IMR-90 (cell line): ENCODE results near the gene PITPNC1. TPM values are rescaled to one million over a fixed set of nuclear protein-coding genes. Genes with fewer than 3 reads are reported as not detected.

Source experiments
- ATAC-seq: fragments of 200-7000 bp; cut with Tn5 transposase; 2 replicates; pipeline ENCODE4 v1.9.1; 2020; ENCODE audit warnings: low read depth, mild to moderate bottlenecking, moderate library complexity
- BruUV-seq: library from RNA; stranded (reverse); fragments of 400-500 nt; replicated peaks from 2 replicates; lab custom pipeline; 2021; lab: Mats Ljungman, UMichigan
- CTCF ChIA-PET: fragments of 300-600 bp; formaldehyde crosslinking; extraction: SDS; loops from one replicate; lab custom pipeline; 2021; ENCODE audit warnings: antibody characterized with exemption; lab: Yijun Ruan, JAX
- POLR2A ChIA-PET: fragments of 300-600 bp; sonication (Branson Sonifier 250); formaldehyde crosslinking; loops from one replicate; lab custom pipeline; 2022; ENCODE audit warnings: antibody characterized with exemption; ENCODE audit not compliant: unreplicated experiment; lab: Charles Lee
- DNase-seq: peaks from one replicate; pipeline ENCODE4 v3.0.0; 2013
- H2AFZ ChIP-seq: replicated peaks from 2 replicates; pipeline ENCODE3; 2013; ENCODE audit warnings: low read length, mild to moderate bottlenecking; ENCODE audit not compliant: poor library complexity
- H2AK5ac ChIP-seq: 2 replicates; pipeline ENCODE4 v1.6.1; 2013; ENCODE audit warnings: low read depth, low read length, inconsistent platforms
- H2AK9ac ChIP-seq: replicated peaks from 2 replicates; pipeline ENCODE3; 2013; ENCODE audit warnings: mild to moderate bottlenecking, low read depth, low read length, moderate library complexity; ENCODE audit not compliant: poor library complexity
- H2BK120ac ChIP-seq: 2 replicates; pipeline ENCODE4 v1.6.1; 2013; ENCODE audit warnings: low read depth, low read length, inconsistent platforms
- H2BK15ac ChIP-seq: 3 replicates; pipeline ENCODE4 v1.6.1; 2013; ENCODE audit warnings: low read depth, low read length, inconsistent platforms
- H2BK20ac ChIP-seq: 2 replicates; pipeline ENCODE4 v1.6.1; 2013; ENCODE audit warnings: low read depth, mild to moderate bottlenecking, inconsistent platforms, low read length, moderate library complexity
- H2BK5ac ChIP-seq: 2 replicates; pipeline ENCODE4 v1.6.1; 2013; ENCODE audit warnings: mild to moderate bottlenecking, low read depth, low read length, inconsistent platforms; ENCODE audit not compliant: poor library complexity, severe bottlenecking
- H3K14ac ChIP-seq: replicated peaks from 2 replicates; pipeline ENCODE4 v1.6.1; 2013; ENCODE audit warnings: low read depth, low read length, inconsistent platforms
- H3K18ac ChIP-seq: 2 replicates; pipeline ENCODE4 v1.6.1; 2013; ENCODE audit warnings: low read depth, low read length, control low read depth
- H3K23ac ChIP-seq: 2 replicates; pipeline ENCODE4 v1.6.1; 2013; ENCODE audit warnings: low read depth, low read length, inconsistent platforms
- H3K27ac ChIP-seq: 2 replicates; pipeline ENCODE4 v1.5.1; 2013; ENCODE audit warnings: mild to moderate bottlenecking, control low read depth, low read length; ENCODE audit not compliant: insufficient read depth
- H3K27me3 ChIP-seq: 2 replicates; pipeline ENCODE4 v1.6.1; 2013; ENCODE audit warnings: low read length; ENCODE audit not compliant: control insufficient read depth, insufficient read depth
- H3K36me3 ChIP-seq: 2 replicates; pipeline ENCODE4 v1.6.1; 2013; ENCODE audit warnings: low read length, mixed read lengths; ENCODE audit not compliant: control insufficient read depth, insufficient read depth
- H3K4ac ChIP-seq: 2 replicates; pipeline ENCODE4 v1.6.1; 2013; ENCODE audit warnings: low read depth, low read length, inconsistent platforms
- H3K4me1 ChIP-seq: 2 replicates; pipeline ENCODE4 v1.6.1; 2013; ENCODE audit warnings: low read length, mixed read lengths; ENCODE audit not compliant: control insufficient read depth, insufficient read depth
- H3K4me2 ChIP-seq: 2 replicates; pipeline ENCODE4 v1.6.1; 2013; ENCODE audit warnings: low read depth, mild to moderate bottlenecking, control low read depth, low read length, moderate library complexity
- H3K4me3 ChIP-seq: 2 replicates; pipeline ENCODE4 v1.5.1; 2013; ENCODE audit warnings: low read depth, mild to moderate bottlenecking, control low read depth, low read length, moderate library complexity; ENCODE audit not compliant: insufficient read depth
- H3K56ac ChIP-seq: 2 replicates; pipeline ENCODE4 v1.6.1; 2013; ENCODE audit warnings: low read length, inconsistent platforms; ENCODE audit not compliant: insufficient read depth; ENCODE audit errors: extremely low read depth
- H3K79me1 ChIP-seq, 2 experiments: 2 replicates each; pipeline ENCODE4 v1.6.1; 2013; ENCODE audit warnings: low read length in 2 of 2, inconsistent platforms in 1 of 2, low read depth in 1 of 2
- H3K9ac ChIP-seq: 2 replicates; pipeline ENCODE4 v1.6.1; 2013; ENCODE audit warnings: low read depth, low read length, control low read depth
- H3K9me1 ChIP-seq: 2 replicates; pipeline ENCODE4 v1.6.1; 2013; ENCODE audit warnings: low read length, inconsistent platforms; ENCODE audit not compliant: insufficient read depth
- H3K9me3 ChIP-seq: 2 replicates; pipeline ENCODE4 v1.6.1; 2013; ENCODE audit warnings: low read length; ENCODE audit not compliant: control insufficient read depth, insufficient read depth
- H4K20me1 ChIP-seq: 2 replicates; pipeline ENCODE4 v1.6.1; 2013; ENCODE audit warnings: low read length, inconsistent platforms; ENCODE audit not compliant: insufficient read depth
- H4K5ac ChIP-seq: 2 replicates; pipeline ENCODE4 v1.6.1; 2013; ENCODE audit warnings: mild to moderate bottlenecking, low read depth, low read length, control low read depth
- H4K8ac ChIP-seq, 2 experiments: 2 replicates each; pipeline ENCODE4 v1.6.1; 2013; ENCODE audit warnings: low read depth in 2 of 2, low read length in 2 of 2, control low read depth in 1 of 2, inconsistent platforms in 1 of 2
- H4K91ac ChIP-seq: 2 replicates; pipeline ENCODE4 v1.6.1; 2013; ENCODE audit warnings: low read depth, low read length, inconsistent platforms; ENCODE audit not compliant: insufficient read depth
- BHLHE40 ChIP-seq: fragments of 150-350 bp; IDR thresholded peaks from 2 replicates; pipeline ENCODE4 v1.6.1; 2016; ENCODE audit warnings: mild to moderate bottlenecking, low read depth, low read length
- CEBPB ChIP-seq: IDR thresholded peaks from 2 replicates; pipeline ENCODE4 v1.6.1; 2012; ENCODE audit warnings: low read depth, low read length, improper control_type of control experiment
- CHD1 ChIP-seq: IDR thresholded peaks from 2 replicates; pipeline ENCODE4 v1.6.1; 2012; ENCODE audit warnings: low read depth, low read length, improper control_type of control experiment
- FOS ChIP-seq: fragments of 150-350 bp; IDR thresholded peaks from 2 replicates; pipeline ENCODE4 v1.6.1; 2016; ENCODE audit warnings: low read depth, low read length
- MAFK ChIP-seq: IDR thresholded peaks from 2 replicates; pipeline ENCODE4 v1.6.1; 2012; ENCODE audit warnings: low read depth, low read length, improper control_type of control experiment
- MAZ ChIP-seq: IDR thresholded peaks from 2 replicates; pipeline ENCODE4 v1.6.1; 2012; ENCODE audit warnings: low read depth, mild to moderate bottlenecking, low read length, improper control_type of control experiment, moderate library complexity, borderline replicate concordance
- MXI1 ChIP-seq: IDR thresholded peaks from 2 replicates; pipeline ENCODE4 v1.6.1; 2012; ENCODE audit warnings: low read depth, mild to moderate bottlenecking, low read length, moderate library complexity, borderline replicate concordance
- NFE2L2 ChIP-seq: fragments of 150-350 bp; IDR thresholded peaks from 2 replicates; pipeline ENCODE4 v1.6.1; 2016; ENCODE audit warnings: low read depth, mild to moderate bottlenecking, low read length
- POLR2A ChIP-seq: IDR thresholded peaks from 2 replicates; pipeline ENCODE4 v1.6.1; 2012; ENCODE audit warnings: mild to moderate bottlenecking, low read depth, low read length
- RAD21 ChIP-seq: IDR thresholded peaks from 2 replicates; pipeline ENCODE4 v1.6.1; 2012; ENCODE audit warnings: low read length, improper control_type of control experiment
- RCOR1 ChIP-seq: IDR thresholded peaks from 2 replicates; pipeline ENCODE4 v1.6.1; 2012; ENCODE audit warnings: mild to moderate bottlenecking, low read length, improper control_type of control experiment; ENCODE audit not compliant: insufficient replicate concordance
- RFX5 ChIP-seq: IDR thresholded peaks from 2 replicates; pipeline ENCODE4 v1.8.0; 2012; ENCODE audit warnings: low read depth, mild to moderate bottlenecking, low read length, moderate library complexity
- SMC3 ChIP-seq: fragments of 150-350 bp; IDR thresholded peaks from 2 replicates; pipeline ENCODE4 v1.6.1; 2016; ENCODE audit warnings: low read depth, mild to moderate bottlenecking, antibody characterized with exemption, low read length, moderate library complexity
- WGBS, 2 experiments: methylation state at CpG; one replicate each; pipeline versions ENCODE4 v1.1.5 to v1.1.7; 2013; ENCODE audit warnings: missing lambda C conversion rate in 2 of 2; ENCODE audit not compliant: insufficient read length in 1 of 2; ENCODE audit errors: extremely low coverage in 2 of 2; 5-methylcytosine and 5-hydroxymethylcytosine counted together
- dilution Hi-C: fragments of 300-500 bp; cut with HindIII; formaldehyde crosslinking; loops from one replicate; pipeline ENCODE4 v1.14.3; 2018; ENCODE audit warnings: low sequenced_read_pairs; ENCODE audit not compliant: unreplicated experiment
- in situ Hi-C: fragments of 300-500 bp; cut with MboI; formaldehyde crosslinking; loops from 3 replicates; pipeline ENCODE4 v1.14.3; 2019; ENCODE audit warnings: low sequenced_read_pairs, inconsistent platforms, mixed read lengths
- intact Hi-C: fragments of 100-400 bp; cut with micrococcal nuclease; formaldehyde crosslinking; loops from 2 replicates; pipeline ENCODE4 v1.10.0; 2022
- polyA plus RNA-seq, 3 experiments: library from polyadenylated mRNA; depleted of rRNA; stranded (reverse); fragments of >200 nt; gene quantifications; 2 replicates each; pipeline ENCODE4 v1.2.3, GENCODE V29; 2012; ENCODE audit warnings: low replicate concordance in 1 of 3
- total RNA-seq: library from RNA; depleted of rRNA; stranded (reverse); fragments of >200 nt; gene quantifications from 2 replicates; pipeline ENCODE4 v1.2.3, GENCODE V29; 2012
- TF ChIP-seq, protein P1 (sequence below): fragments of 150-350 bp; IDR thresholded peaks from 2 replicates; pipeline ENCODE4 v1.6.1; 2017; ENCODE audit warnings: mild to moderate bottlenecking, antibody characterized with exemption, low read length, low read depth
- TF ChIP-seq, protein P2 (sequence below): conservative IDR thresholded peaks from 2 replicates; pipeline ENCODE4 v1.5.1; 2012; ENCODE audit warnings: mild to moderate bottlenecking, low read depth, low read length, improper control_type of control experiment

The PITPNC1 gene
- total and polyA plus RNA-seq, 2 of the 4 experiments (the other 2 are of a cell fraction): 4.1 TPM

DNA sequence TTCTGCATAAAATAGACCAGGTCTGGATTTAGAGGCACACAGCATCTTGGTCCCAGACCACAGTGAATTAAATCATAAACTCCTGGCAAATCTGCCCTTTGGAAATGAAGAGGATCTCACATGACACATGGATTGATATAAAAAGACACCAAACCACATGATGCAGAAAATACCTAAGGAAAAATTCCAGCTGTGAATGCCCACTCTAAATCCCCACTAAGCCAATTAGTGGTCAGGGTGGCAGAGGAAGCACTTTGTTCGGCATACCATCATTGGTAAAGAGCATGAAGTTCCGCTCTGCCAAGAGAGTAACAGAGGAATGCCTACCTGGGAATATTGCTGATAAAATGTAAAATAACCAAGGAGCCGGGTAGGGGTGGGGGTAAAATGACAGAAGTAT, 308.3 kb downstream of the PITPNC1 start:
- dilution Hi-C loops: no loop called here
- in situ Hi-C loops: loop anchor here (5.0 kb wide), 1 partner anchor 313 kb away; no protein-coding TSS in a partner anchor
- H3K4me3 ChIP-seq: no peak overlapping the region
- H3K9ac ChIP-seq: no peak overlapping the region
- no peak overlapping the region for H2AK9ac ChIP-seq
- no peak overlapping the region for H2BK20ac ChIP-seq
- no peak overlapping the region for H3K27ac ChIP-seq
- no peaks in the 10 kb centered on the region for H3K9me3 ChIP-seq
- CTCF ChIA-PET: interaction anchor here (2.7 kb wide), 1 partner anchor 310 kb away, joined by 9 read pairs; no protein-coding TSS in a partner anchor
- H2AK5ac ChIP-seq: no peak overlapping the region
- no peak overlapping the region for H4K8ac ChIP-seq
- no peak overlapping the region for H3K4me2 ChIP-seq
- no peak overlapping the region for H2AFZ ChIP-seq
- no peaks in the 10 kb centered on the region; the same call in 1 of the 2 replicates for H3K36me3 ChIP-seq
- DNase-seq: no peak
- WGBS, 2 experiments: 100% methylated on average over 2 of the region's 3 CpGs; no CpG with 5 or more reads in 1 of the 2 experiments
- no peak overlapping the region for H3K18ac ChIP-seq
- no peak overlapping the region for H4K5ac ChIP-seq
- no peaks in the 10 kb centered on the region for H4K20me1 ChIP-seq
- intact Hi-C loops: loop anchor here (10.0 kb wide), 1 partner anchor 211 kb away; no protein-coding TSS in a partner anchor
- POLR2A ChIA-PET: no interaction called here
- ATAC-seq: no peak
- no peaks in the 10 kb centered on the region for H3K27me3 ChIP-seq
- no peak overlapping the region for H3K23ac ChIP-seq
- H2BK120ac ChIP-seq: no peak overlapping the region
- BruUV-seq: no TSS peak
- H3K79me1 ChIP-seq: no peaks in the 10 kb centered on the region
- H4K91ac ChIP-seq: no peak overlapping the region
- TF ChIP-seq BHLHE40: no peak
- TF ChIP-seq NFE2L2: no peak
- TF ChIP-seq CHD1: no peak
- no peak for TF ChIP-seq FOS
- TF ChIP-seq RAD21: no peak
- no peak for TF ChIP-seq RFX5
- TF ChIP-seq, protein P1, sequence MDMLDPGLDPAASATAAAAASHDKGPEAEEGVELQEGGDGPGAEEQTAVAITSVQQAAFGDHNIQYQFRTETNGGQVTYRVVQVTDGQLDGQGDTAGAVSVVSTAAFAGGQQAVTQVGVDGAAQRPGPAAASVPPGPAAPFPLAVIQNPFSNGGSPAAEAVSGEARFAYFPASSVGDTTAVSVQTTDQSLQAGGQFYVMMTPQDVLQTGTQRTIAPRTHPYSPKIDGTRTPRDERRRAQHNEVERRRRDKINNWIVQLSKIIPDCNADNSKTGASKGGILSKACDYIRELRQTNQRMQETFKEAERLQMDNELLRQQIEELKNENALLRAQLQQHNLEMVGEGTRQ: no peak
- no peak for TF ChIP-seq POLR2A
- TF ChIP-seq, protein P2, sequence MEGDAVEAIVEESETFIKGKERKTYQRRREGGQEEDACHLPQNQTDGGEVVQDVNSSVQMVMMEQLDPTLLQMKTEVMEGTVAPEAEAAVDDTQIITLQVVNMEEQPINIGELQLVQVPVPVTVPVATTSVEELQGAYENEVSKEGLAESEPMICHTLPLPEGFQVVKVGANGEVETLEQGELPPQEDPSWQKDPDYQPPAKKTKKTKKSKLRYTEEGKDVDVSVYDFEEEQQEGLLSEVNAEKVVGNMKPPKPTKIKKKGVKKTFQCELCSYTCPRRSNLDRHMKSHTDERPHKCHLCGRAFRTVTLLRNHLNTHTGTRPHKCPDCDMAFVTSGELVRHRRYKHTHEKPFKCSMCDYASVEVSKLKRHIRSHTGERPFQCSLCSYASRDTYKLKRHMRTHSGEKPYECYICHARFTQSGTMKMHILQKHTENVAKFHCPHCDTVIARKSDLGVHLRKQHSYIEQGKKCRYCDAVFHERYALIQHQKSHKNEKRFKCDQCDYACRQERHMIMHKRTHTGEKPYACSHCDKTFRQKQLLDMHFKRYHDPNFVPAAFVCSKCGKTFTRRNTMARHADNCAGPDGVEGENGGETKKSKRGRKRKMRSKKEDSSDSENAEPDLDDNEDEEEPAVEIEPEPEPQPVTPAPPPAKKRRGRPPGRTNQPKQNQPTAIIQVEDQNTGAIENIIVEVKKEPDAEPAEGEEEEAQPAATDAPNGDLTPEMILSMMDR: no peak
- TF ChIP-seq MXI1: no peak
- no peak for TF ChIP-seq SMC3
- no peak for TF ChIP-seq CEBPB
- TF ChIP-seq MAFK: no peak
- TF ChIP-seq MAZ: no peak
- TF ChIP-seq RCOR1: no peak
- H3K14ac ChIP-seq: no peak overlapping the region
- no peak overlapping the region for H2BK15ac ChIP-seq
- 0 out of 2 replicates have a peak, but pooled peaks cover 4% of the 10 kb centered on the region for H3K9me1 ChIP-seq
- H3K56ac ChIP-seq: no peak overlapping the region
- no peak overlapping the region for H2BK5ac ChIP-seq
- no peak overlapping the region for H3K4ac ChIP-seq
- no peaks in the 10 kb centered on the region for H3K4me1 ChIP-seq
